OCI-LY3 (cell line): ENCODE results near the gene ABCG1.

Experiments used
- H2AFZ ChIP-seq: fragments of 200-600, 300-600 bp; shearing (Covaris generic); 2 replicates; pipeline ENCODE4 v1.6.0; 2014; ENCODE audit warnings: antibody characterized with exemption, low read depth, low read length
- H3K27ac ChIP-seq: fragments of 200-600, 300-600 bp; sonication (generic); 2 replicates; pipeline ENCODE4 v1.5.1; 2014; ENCODE audit warnings: mild to moderate bottlenecking, low read length, moderate library complexity, mixed read lengths
- H3K27me3 ChIP-seq: fragments of 200-600, 300-600 bp; sonication (generic); 2 replicates; pipeline ENCODE4 v1.6.1; 2014; ENCODE audit warnings: low read depth, low read length, mixed read lengths
- H3K36me3 ChIP-seq: fragments of 200-600, 300-600 bp; sonication (generic); replicated peaks from 2 replicates; pipeline ENCODE3; 2014; ENCODE audit warnings: low read depth, low read length, mixed read lengths
- H3K4me1 ChIP-seq: fragments of 300-600, 200-600 bp; sonication (generic); 2 replicates; pipeline ENCODE4 v1.6.1; 2014; ENCODE audit warnings: low read length, mixed read lengths
- H3K4me2 ChIP-seq: fragments of 200-600, 300-600 bp; sonication (generic); 2 replicates; pipeline ENCODE4 v1.6.1; 2014; ENCODE audit warnings: low read length, mixed read lengths
- H3K4me3 ChIP-seq: fragments of 300-600, 200-600 bp; sonication (generic); 2 replicates; pipeline ENCODE4 v1.5.1; 2014; ENCODE audit warnings: antibody characterized with exemption, mild to moderate bottlenecking, low read length, moderate library complexity
- H3K79me2 ChIP-seq: fragments of 300-600, 200-600 bp; shearing (Covaris generic); 2 replicates; pipeline ENCODE4 v1.6.1; 2014; ENCODE audit warnings: mild to moderate bottlenecking, low read length, mixed read lengths
- H3K9ac ChIP-seq: fragments of 300-600, 200-600 bp; shearing (Covaris generic); 2 replicates; pipeline ENCODE4 v1.6.0; 2014; ENCODE audit warnings: mild to moderate bottlenecking, low read length, moderate library complexity
- H3K9me3 ChIP-seq: fragments of 200-600, 300-600 bp; shearing (Covaris generic); 2 replicates; pipeline ENCODE4 v1.6.1; 2014; ENCODE audit warnings: low read length, mixed read lengths; ENCODE audit not compliant: insufficient read depth
- H4K20me1 ChIP-seq: fragments of 200-600, 300-600 bp; sonication (generic); 2 replicates; pipeline ENCODE4 v1.6.1; 2016; ENCODE audit warnings: low read length, mixed read lengths; ENCODE audit not compliant: insufficient read depth
- EZH2phosphoT487 ChIP-seq: fragments of 200-600 bp; shearing (Covaris generic); IDR thresholded peaks from 2 replicates; pipeline ENCODE4 v1.6.1; 2018; ENCODE audit warnings: antibody characterized with exemption, mixed run types, low read depth
- TF ChIP-seq, protein P1 (sequence below): fragments of 200-600, 300-600 bp; sonication (generic); IDR thresholded peaks from 2 replicates; pipeline ENCODE4 v1.5.1; 2014; ENCODE audit warnings: antibody characterized with exemption, low read length, low read depth

ABCG1 gene

DNA sequence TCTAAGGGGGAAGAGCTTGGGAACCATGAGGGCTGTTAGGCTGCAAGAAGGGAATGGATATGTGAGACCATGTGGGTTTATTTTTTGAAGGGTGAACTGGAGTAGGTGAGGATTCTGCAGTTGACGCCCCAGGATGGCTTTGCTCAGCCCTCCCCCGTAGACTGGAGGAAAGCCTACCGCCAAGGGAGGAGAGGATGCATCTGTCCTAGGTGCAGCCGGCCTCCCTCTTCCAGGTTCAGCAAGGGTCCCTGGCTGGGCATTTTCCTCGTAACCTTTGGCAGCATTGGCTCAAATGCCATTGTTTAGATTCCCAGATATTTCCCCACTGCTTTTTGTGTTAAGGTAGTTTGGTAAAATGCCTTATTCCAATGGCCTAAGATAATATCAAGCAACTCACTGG is 79.7 kb downstream of the ABCG1 start:
- H2AFZ ChIP-seq, result no peak overlapping the region
- H3K27me3 ChIP-seq, result peaks cover 20% of the 10 kb centered on the region
- TF ChIP-seq, protein P1, sequence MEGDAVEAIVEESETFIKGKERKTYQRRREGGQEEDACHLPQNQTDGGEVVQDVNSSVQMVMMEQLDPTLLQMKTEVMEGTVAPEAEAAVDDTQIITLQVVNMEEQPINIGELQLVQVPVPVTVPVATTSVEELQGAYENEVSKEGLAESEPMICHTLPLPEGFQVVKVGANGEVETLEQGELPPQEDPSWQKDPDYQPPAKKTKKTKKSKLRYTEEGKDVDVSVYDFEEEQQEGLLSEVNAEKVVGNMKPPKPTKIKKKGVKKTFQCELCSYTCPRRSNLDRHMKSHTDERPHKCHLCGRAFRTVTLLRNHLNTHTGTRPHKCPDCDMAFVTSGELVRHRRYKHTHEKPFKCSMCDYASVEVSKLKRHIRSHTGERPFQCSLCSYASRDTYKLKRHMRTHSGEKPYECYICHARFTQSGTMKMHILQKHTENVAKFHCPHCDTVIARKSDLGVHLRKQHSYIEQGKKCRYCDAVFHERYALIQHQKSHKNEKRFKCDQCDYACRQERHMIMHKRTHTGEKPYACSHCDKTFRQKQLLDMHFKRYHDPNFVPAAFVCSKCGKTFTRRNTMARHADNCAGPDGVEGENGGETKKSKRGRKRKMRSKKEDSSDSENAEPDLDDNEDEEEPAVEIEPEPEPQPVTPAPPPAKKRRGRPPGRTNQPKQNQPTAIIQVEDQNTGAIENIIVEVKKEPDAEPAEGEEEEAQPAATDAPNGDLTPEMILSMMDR, result no peak
- no peak for TF ChIP-seq EZH2phosphoT487
- no peak overlapping the region for H3K4me3 ChIP-seq
- H3K4me2 ChIP-seq, result no peak overlapping the region
- H3K9ac ChIP-seq, result no peak overlapping the region
- no peaks in the 10 kb centered on the region for H3K9me3 ChIP-seq
- no peaks in the 10 kb centered on the region for H3K36me3 ChIP-seq
- no peaks in the 10 kb centered on the region for H3K79me2 ChIP-seq
- no peaks in the 10 kb centered on the region for H3K4me1 ChIP-seq
- no peaks in the 10 kb centered on the region for H4K20me1 ChIP-seq
- H3K27ac ChIP-seq, result no peak overlapping the region

DNA sequence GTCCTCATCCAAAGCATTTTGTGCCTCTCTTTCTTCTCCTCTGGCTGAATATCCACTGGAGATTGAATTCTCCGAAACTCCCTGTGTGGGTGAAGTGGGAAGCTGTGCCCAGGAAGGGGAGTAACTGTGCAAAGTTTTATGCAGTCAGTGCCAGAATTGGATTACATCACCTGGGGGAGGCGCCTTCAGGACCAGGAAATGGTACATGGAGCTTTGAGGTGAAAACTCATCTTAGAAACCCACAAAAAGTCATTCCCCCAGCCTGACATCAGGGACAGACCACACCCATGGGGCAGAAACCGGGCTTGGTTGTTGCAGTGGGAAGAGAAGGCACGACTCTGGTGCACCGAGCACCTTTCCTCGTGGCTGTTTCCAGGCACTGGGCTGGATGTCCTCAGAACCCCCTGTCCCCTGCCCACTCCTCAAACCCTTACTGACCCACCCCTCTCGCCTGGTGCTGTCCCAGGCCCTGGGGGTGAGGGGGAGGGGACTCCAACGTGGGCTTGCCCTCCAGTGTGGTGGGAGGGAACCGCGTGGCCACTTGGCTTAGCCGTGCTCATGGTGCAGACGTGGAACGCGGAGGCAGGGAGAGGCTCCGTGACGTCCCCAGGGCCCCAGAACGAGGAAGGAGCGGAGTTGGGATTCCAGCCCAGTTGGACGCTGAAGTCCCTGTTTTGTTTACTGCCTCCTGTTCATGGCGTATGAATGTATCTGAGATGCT is 80.5 kb downstream of the ABCG1 start:
- Histone ChIP-seq H3K79me2 (no peaks in the 10 kb centered on the region), H3K4me3 (no peak overlapping the region), H4K20me1 (no peaks in the 10 kb centered on the region), H3K4me2 (no peak overlapping the region), H3K27ac (no peak overlapping the region), H3K4me1 (no peaks in the 10 kb centered on the region), H3K27me3 (peaks cover 21% of the 10 kb centered on the region), H2AFZ (no peak overlapping the region), H3K9me3 (no peaks in the 10 kb centered on the region), H3K36me3 (no peaks in the 10 kb centered on the region), H3K9ac (no peak overlapping the region)
- TF ChIP-seq, protein P1, result no peak
- TF ChIP-seq EZH2phosphoT487, result no peak

DNA sequence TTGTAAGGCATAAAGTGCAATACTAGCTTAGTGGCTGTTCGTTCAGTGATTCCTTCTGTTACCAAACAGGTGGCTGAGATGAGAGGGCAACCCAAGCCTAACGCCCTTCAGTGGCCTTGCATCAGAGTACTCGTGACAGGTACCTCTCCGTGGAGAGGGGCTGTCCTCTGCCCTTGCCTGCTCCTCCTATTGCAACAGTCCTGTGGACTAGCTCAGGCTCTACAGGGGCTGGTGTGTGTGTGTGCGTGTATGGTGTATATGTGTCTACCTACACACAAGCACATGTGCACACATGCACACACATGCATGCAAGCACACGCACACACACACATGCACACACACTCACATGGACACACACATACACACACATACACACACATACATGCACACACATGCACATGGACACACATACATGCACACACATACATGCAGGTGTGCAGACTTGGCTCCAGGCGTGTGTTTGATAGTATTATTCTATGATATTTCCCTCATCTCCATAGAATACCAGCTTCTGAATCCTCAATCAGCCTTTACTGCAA is 81.2 kb downstream of the ABCG1 start:
- Histone ChIP-seq H3K36me3 (no peaks in the 10 kb centered on the region), H3K9ac (no peak overlapping the region), H3K79me2 (no peaks in the 10 kb centered on the region), H3K27ac (no peak overlapping the region), H4K20me1 (no peaks in the 10 kb centered on the region), H3K4me3 (no peak overlapping the region), H3K9me3 (no peaks in the 10 kb centered on the region), H3K27me3 (peaks cover 25% of the 10 kb centered on the region), H2AFZ (no peak overlapping the region), H3K4me1 (no peaks in the 10 kb centered on the region), H3K4me2 (no peak overlapping the region)
- TF ChIP-seq, protein P1, result no peak
- TF ChIP-seq EZH2phosphoT487, result no peak

DNA sequence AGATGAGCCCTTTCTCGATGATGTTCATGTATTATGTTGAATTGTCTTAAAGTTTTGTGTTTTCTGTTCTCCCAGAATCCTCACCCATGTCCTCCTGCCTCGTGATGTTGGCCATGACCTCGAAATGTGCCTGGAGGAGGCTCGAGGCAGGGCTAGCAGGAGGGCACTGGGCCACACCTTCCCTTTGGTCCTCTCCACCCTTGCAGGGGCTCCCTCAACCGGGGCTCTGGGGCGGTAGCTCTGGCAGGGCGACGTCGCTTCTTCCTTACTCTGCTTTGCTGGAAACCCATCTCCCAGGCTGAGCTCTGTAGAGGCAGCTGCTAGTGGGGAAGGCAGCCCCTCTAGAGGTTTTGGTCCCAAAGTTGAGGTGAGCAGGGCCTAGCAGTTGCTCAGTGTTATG is 82.0 kb downstream of the ABCG1 start:
- Histone ChIP-seq H3K79me2 (no peaks in the 10 kb centered on the region), H3K4me1 (no peaks in the 10 kb centered on the region), H3K9me3 (no peaks in the 10 kb centered on the region), H3K4me3 (no peak overlapping the region), H4K20me1 (no peaks in the 10 kb centered on the region), H3K27me3 (peaks cover 25% of the 10 kb centered on the region), H3K27ac (no peak overlapping the region), H3K9ac (no peak overlapping the region), H3K4me2 (no peak overlapping the region), H2AFZ (no peak overlapping the region), H3K36me3 (no peaks in the 10 kb centered on the region)
- TF ChIP-seq, protein P1, result no peak
- no peak for TF ChIP-seq EZH2phosphoT487
